RKO (cell line): ENCODE measurements around the gene AXL.
A peak's percentile ranks its signal among the peaks of the same experiment; 100 is the strongest.

Experiments
- DNase-seq: peaks from one replicate; pipeline ENCODE4 v3.0.0-alpha.2; 2016; ENCODE audit warnings: low spot score

AXL gene

DNA sequence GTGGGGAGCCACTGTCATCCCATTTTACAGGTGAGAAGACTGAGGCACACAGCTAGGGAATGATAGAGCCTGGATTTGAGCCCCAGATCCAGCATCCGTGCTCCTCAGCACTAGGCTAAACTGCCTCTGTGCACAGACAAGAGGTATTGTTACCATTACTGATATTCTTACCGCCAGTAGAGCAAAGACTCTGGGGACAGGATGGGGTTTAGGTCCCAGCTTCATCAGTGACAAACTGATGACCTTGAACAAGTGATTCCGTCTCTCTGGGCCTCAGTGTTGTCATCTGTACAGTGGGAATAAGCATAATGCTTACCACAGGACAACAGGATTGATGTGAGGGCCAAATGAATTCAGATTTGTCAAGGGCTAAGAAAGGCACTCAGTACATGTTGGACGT lies 16.5 kb downstream of the AXL start:
- no peak for DNase-seq

DNA sequence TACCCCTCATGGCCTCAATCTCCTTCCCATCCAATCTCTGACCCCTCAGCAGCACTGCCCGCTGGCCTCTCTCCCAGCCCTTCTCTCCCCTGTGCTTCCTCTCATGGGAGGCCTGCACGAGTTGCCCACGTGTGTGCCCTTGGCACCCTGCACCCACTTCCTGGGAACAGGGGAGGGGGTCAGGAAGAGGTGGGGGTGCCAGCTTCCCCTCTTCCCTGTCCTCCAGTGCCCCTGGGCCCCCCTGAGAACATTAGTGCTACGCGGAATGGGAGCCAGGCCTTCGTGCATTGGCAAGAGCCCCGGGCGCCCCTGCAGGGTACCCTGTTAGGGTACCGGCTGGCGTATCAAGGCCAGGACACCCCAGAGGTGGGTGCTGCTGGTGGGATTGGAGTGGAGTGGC lies 19.2 kb downstream of the AXL start:
- DNase-seq: no peak

DNA sequence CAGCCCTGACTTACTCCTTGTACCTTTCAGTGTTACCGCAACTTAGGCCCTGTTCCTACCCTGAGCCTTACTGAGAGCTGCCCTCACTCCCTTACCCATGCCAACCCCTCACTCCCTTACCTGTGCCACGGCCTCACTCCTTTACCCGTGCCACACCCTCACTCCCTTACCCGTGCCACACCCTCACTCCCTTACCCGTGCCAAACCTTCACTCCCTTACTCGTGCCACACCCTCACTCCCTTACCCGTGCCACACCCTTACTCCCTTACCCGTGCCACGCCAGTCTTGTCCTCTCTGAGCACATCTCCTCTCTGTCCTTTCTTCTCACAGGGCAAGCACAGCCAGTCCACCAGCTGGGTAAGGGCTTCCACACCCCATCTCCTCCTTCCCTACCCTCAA lies 20.3 kb downstream of the AXL start:
- DNase-seq: no peak

DNA sequence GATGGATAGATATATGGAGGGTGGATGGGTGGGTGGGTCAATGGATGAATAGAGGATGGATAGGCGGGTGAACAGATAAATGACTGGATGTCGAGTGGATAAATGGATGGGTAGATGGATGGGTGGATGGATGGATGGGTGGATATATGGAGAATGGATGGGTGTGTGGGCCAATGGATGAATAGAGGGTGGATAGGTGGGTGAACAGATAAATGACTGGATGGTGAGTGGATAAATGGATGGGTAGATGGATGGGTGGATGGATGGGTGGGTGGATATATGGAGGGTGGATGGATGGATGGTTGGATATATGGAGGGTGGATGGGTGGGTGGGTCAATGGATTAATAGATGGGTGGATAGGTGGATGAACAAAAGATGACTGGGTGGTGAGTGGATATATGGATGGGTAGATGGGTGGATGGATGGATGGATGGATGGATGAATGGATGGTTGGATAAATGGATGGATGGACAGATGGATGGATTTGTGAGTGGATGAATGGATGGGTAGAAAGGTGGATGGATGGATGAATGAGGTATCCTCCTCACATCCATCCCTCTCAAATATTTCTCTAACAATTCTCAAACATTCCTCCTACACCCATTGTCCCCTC lies 21.0 kb downstream of the AXL start:
- no peak for DNase-seq

DNA sequence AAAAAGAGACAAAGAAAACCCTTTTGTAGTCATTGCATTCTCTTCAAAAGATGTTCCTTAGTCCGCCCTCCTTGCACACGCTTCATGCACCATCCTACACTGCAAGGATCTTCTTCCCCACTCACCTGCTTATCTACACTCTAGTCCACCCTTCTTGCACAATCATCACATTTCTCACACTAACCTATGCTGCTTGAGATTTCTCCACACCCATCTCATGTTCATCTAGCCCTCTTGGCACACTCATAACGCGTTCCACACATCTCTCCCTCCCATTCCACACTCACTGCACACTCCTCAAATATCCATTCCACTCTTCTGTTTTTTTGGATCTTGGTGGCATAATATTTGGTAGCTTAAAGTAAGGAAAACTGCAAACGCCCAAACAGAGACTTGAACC lies 22.8 kb downstream of the AXL start:
- no peak for DNase-seq

DNA sequence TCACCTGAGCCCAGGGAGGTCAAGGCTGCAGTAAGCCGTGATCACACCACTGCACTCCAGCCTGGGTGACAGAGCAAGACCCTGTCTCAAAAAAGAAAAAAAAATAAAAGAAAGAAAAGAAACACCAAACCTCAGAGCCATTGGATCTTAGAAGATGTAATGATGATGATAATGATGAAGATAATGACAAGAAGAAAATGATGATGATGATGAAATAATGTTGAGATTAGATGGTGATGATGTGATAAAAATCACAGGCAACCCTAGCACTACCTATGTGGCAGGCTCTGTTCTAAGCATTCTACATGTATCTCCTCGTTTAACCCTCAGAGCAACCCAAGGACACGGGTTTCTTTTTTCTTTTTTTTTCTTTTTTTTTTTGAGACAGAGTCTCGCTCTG lies 25.1 kb downstream of the AXL start:
- no peak for DNase-seq

DNA sequence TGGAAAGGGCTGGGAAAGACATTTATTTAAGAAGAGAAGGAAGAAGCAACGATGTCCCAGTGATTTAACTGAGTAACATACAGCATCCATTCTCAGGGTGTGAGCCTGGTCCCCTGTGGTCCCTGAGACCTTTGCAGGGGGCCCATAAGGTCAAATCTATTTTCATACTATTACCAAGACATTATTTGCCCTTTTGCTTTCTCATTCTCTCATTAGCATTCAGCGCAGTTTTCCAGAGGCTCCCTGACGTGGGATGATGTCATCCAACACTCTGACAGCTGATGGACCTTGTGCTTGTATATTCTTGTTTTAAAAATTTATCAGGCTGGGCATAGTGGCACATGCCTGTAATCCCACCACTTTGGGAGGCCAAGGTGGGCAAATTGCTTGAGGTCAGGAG lies 26.8 kb downstream of the AXL start:
- DNase-seq: no peak

DNA sequence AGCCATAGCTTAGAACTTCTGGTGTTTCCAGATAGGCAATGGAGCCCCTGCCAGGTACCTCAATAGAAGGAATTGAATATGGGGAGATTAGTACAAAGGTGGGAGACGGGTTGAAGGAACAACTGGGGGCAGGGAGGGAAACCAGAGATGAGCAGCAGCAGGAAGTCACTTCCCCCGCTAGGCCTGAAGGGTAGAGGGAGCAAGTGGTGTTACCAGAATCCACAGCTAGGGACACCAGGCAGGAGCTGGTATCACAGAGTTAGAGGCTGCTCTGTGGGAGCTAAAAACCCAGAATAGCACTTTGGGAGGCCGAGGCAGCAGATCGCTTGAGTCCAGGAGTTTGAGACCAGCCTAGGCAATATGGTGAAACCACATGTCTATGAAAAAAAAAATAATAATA lies 29.9 kb downstream of the AXL start:
- no peak for DNase-seq

DNA sequence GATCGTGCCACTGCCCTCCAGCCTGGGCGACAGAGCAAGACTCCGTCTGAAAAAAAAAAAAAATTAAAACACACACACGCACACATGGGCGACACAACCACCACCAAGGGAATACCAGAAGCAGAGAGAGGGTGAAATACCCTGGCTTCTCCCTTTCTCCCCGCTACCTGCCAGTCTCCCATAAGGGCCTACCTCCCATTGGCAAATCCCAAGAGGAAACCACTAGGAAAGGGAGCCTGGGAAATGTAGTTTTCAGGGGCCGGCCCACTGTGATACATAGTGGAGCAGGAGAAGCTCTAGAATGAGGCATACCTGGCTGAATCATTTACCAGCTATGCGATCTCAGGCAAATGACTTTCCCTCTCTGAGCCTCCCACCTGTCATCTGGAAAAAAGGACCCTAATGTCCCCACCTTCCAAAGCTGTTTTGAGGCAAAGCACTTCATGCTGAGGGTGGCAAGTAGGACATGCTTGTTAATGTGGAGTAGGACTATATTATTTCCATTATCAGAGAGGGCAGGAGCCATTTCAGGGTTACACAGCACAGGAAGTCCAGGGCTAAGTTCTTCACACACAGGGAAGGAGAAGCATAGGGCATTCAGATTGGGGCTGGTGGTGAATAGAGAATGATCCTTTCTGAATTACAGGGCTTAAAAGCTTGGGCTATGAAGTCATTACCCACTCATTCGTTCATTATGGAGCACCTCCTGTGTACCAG lies 30.8 kb downstream of the AXL start:
- DNase-seq: no peak

DNA sequence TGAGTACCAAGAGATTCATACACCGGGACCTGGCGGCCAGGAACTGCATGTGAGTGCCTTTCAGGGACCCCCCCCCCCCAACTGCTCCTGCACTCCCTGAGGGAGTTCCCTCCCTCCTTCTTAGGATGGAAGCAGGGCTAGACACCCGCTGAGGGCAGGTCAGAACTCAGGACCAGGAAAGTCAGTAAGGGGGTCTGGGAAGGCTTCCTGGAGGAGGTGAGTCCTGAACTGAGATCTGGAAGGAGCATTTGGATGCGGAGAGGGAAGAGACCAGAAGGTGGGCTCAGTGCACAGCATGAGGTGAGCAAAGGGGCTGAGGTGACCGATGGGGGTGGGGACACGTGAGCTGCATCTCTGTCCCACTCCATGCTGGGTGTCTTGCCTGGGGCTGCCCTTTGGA lies 34.6 kb downstream of the AXL start:
- DNase-seq: no peak

DNA sequence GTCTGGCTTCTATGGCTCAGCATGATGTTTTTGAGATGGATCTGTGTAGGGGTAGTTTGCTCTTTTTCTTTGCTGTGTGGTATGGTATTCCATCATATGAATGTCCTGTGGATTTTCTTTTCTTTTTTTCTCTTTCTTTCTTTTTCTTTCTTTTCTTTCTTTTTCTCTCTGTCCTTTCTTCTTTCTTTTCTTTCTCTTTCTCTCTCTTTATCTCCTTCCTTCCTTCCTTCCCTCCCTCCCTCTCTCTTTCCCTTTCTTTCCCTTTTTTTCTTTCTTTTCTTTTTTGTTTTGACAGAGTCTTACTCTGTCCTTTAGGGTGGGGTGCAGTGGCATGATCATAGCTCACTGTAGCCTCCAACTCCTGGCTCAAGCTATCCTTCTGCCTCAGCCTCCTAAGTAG lies 36.1 kb downstream of the AXL start:
- no peak for DNase-seq

DNA sequence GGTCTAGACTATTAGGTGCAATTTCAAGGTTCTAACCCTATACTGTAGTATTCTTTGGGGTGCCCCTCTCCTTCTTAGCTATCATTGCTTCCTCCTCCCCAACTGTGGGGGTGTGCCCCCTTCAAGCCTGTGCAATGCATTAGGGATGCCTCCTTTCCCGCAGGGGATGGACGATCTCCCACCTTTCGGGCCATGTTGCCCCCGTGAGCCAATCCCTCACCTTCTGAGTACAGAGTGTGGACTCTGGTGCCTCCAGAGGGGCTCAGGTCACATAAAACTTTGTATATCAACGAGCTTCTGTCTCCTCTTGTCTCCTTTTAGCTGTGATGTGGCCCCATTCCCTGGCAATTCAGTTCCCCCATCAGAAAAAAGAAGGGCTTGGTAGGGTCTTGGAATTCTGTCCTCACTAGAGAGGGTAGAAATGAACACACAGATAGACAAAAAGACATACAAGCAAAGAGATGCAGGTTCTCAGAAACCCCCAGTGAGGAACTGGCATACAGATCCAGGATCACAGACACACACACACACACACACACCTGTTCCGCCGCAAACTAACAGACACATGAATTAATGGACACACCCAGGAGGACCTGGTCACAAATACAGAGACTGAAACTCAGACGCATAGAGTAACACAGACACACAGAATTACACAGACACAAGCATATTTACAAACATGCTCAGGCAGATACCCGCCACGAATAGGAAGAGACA lies 42.6 kb downstream of the AXL start:
- DNase-seq: no peak

DNA sequence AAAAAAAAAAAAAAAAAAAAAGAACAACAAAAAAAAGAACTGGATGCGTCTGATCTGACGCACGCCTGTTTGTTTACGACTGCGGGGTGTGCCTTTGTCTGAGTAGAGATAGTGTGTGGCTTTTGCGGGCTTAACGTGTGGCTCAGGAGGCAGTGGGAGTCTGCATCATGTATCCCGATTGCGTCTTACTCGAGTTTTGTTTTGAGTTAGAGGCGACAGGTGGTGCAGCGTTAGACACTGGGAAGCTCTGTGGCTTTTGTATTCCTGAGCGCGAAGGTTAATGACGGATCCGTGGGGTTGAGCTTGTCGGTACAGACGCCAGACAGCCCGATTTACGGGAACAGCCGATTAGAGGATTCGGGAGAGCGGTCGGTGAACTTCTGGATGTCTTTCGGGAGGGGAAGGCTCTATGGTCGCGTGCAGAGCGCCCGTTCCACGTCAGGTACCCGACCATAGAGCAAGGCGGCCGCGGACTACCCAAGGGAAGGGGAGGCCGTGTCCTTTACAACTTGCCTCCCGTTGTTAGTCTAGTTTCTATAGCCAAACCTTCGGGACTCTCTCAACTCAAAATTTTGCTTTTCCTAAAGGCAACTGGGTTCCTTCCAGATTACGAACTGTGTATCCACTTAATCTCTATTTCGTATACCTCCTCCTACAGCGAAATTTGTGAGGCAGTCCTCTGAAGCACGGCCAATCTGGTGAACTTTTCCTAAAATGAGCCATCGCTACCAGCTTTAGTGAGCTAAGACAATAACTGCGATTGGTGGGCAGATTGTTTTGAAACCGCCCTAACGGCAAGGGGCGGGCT lies 44.2 kb downstream of the AXL start:
- DNase-seq: peak; percentile 86

DNA sequence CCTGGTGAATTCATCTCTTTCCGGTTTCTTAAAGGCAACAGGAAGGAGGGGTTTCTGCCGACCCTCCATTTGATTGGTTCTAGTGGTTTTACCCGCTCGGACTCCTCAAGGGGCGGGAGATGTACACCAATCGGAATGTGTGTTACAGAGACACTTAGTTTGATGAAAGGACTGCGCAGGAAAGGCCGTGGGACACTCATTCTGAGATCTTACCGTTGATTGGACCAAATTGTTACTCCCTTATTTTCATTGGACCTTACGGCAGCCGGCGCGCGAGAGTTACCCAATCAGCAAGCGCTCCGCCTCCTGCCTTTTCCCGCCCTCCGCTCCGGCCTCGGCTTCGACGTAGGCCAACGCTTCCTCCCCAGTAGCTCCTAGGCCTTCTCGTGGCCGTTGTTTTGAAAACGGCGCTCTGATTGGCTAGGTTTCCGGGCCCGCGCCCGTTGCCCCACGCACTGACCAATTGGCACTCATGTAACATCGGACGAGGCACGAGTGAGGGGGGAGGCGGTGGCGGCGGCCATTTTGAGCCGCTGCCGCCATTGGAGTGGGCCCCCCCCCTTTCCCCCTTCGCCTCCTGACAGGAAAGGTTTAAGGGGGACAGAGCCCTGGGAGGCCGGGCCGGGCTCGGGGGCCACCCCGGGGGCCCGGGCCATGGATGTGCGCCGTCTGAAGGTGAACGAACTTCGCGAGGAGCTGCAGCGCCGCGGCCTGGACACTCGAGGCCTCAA lies 45.0 kb downstream of the AXL start, which contains the start of gene HNRNPUL1:
TSS of gene HNRNPUL1 (plus strand) at position 523 of the 731 bp plus-strand sequence. CDS start at position 655, 132 bp downstream.
- DNase-seq: peak; percentile 100

DNA sequence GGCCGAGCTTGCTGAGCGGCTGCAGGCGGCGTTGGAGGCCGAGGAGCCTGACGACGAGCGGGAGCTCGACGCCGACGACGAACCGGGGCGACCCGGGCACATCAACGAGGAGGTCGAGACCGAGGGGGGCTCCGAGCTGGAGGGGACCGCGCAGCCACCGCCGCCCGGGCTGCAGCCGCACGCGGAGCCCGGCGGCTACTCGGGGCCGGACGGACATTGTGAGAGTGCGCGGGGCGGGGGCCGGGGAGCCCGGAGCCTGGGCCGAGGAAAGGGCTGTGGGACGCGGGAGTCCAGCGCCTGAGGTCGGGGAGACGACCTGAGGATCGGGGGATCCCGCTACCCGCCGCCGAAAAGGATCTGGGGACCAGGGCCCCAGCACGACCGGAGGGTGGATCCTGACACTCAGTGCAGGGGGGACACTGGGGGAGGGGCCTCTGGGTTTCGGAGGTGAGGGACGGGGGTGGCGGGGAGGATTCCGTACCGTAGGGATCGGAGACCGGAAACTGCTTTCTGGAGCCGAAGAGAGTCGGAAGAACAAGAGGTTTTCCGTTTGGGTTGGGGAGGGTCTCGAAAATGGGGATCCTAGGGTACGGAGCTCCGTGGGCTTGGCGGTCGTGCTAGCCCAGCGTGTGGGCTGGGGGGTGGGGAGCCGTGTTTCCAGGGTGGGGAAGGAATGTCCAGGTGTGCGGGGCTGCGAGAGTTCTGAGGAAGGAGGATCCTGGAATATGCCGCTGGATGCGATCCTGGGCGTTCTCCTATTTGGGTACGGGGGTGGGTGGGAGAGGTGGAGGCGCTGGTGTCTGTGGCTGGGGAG lies 45.8 kb downstream of the AXL start:
- DNase-seq: no peak

DNA sequence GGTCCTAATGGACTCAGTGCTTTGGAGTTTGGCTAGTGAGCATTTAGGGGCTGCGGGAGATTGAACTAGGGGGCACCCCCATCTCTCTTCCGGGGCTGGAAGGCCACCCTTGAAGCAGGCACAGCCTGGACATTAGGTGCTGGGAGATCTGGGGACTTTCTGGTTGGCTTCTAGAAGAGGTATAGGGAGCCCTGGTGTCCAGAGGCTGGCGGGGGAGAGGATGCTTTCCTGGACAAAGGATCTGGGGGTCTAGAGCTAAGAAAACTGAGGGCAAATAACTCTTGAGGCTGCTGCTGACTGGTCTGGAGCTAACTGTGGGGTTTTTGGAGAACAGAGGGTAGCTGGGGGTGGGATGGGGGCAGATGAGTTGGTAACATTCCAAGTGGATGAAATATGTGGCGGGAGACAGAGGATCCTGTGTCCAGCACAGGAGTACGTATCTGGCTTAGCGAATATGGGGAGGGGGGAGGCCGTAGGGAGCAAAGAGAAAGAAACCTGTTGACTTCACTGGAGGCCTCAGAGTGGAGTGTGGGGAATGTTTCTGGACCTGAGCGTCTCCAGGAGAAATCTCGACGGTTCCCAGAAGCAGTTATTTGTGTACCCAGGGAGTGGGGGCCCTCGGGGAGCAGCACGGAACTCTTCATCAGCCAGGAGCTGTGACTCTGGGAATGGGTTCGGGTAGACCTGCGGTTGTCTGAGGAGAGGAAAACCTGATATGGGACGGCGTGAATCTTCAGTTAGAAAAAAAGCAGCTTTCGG lies 46.6 kb downstream of the AXL start:
- peak; percentile 41 for DNase-seq

DNA sequence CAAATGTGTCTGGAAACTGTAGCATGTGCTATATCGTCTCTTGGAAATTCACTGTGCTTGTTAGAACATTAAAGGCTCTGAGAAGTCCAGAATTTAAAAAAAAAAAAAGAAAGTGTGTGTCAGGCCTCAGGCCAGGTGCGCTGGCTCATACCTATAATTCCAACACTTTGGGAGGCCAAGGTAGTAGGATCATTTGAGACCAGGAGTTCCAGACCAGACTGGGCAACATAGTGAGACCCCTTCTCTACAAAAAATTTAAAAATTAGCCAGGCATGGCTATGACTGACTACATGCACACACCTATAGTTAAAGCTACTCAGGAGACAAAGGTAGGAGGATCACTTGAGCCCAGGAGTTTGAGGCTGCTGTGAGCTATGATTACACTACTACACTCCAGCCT lies 50.0 kb downstream of the AXL start:
- no peak for DNase-seq

DNA sequence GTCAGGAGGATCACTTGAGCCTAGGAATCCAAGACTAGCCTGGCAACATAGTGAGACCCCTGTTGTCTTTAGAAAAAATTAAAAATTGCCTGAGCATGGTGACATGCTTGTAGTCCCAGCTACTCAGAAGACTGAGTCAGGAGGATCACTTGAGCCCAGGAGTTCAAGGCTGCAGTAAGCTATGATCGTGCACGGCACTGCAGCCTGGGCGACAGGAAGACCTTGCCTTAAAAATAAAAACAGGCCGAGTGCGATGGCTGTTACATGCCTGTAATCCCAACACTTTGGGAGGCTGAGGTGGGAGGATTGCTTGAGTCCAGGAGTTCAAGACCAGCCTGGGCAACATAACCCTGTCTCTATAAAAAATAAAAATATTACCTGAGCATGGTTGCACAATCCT lies 50.5 kb downstream of the AXL start:
- no peak for DNase-seq

DNA sequence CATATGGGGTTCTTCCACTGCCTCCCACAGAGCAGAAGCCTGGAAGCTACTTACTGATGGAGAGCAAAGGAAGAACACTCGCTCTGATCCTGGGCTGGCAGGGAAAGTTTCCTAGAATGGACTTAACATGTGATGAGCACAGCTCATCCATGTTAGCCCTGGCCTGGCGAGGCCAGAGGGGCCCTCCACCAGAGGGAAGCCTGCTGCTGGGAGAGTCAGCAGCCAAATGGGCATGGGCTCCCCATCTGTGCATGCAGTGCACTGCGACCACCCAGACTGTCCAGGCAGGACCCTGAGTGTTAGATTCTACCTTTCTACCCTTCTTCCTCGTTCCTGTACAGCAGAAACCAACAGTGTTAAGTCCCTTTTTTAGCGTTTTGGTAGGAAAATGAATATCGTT lies 54.1 kb downstream of the AXL start:
- no peak for DNase-seq

DNA sequence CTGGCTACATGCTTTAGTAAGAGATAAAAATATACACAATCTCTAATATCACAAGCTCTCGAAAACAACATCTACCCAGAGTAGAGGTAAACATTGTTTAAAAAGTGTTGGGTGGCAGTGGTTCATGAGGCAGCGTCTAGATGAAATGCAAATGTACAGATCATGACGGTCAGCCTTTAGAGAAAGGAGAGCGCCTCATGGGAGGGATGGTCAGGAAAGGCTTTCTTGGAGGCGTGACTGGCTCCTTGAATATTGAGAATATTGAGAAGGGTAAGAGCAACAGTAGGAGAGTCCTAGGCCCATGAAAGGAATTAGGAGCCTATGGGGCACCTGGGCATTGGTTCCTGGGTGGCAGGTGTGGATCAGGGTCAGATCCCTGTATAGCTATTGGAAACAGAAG lies 55.8 kb downstream of the AXL start:
- DNase-seq: no peak
